H1 (cell line): Measurements from ENCODE around the gene AIG1. TPM values are rescaled to one million over a fixed set of nuclear protein-coding genes. Genes with fewer than 3 reads are reported as not detected.

Experiments
- HDAC2 ChIP-seq, 2 experiments: fragments of 300-600 bp in 1 of 2; sonication (generic) in 1 of 2; IDR thresholded peaks; 2 replicates each; pipeline ENCODE4 v1.6.1; 2011 to 2012; ENCODE audit warnings: low read depth in 2 of 2, low read length in 2 of 2, mild to moderate bottlenecking in 2 of 2, moderate library complexity in 2 of 2, borderline replicate concordance in 1 of 2, inconsistent platforms in 1 of 2
- HDAC6 ChIP-seq: IDR thresholded peaks from one replicate; pipeline ENCODE4 v1.7.1; 2012; ENCODE audit warnings: low read depth, mild to moderate bottlenecking, inconsistent platforms, low read length, moderate library complexity
- RFX5 ChIP-seq: IDR thresholded peaks from 2 replicates; pipeline ENCODE4 v1.6.1; 2011; ENCODE audit warnings: low read depth, low read length, improper control_type of control experiment, borderline replicate concordance
- SIX5 ChIP-seq: IDR thresholded peaks from 2 replicates; pipeline ENCODE4 v1.6.1; 2011; ENCODE audit warnings: mild to moderate bottlenecking, low read depth, low read length
- polyA plus RNA-seq, 7 experiments: library from polyadenylated mRNA; depleted of rRNA in 3 of 7; stranded (reverse) in 5 of 7; unstranded in 2 of 7; fragments of >200 nt in 5 of 7; fragments of 200-250 nt in 2 of 7; gene quantifications; 1 replicate in 5 of 7; 2 replicates in 1 of 7; 4 replicates in 1 of 7; pipeline versions ENCODE4 v1.2.1 to v1.2.3, GENCODE V29; 2011 to 2013; ENCODE audit warnings: missing spikeins in 2 of 7, mixed read lengths in 2 of 7
- total RNA-seq: library from RNA; stranded (reverse); fragmentation: NEBNext Ultra II Directional; extraction: Animal tissue kit (Norgen Biotek cat#: 25700); gene quantifications from 2 replicates; pipeline ENCODE4 v1.2.1, GENCODE V29; 2021
- TF ChIP-seq, protein P1 (sequence below), 3 experiments: IDR thresholded peaks; 1 replicate in 2 of 3; 2 replicates in 1 of 3; pipeline versions ENCODE4 v1.5.1 to v1.6.1; 2011; ENCODE audit warnings: low read length in 3 of 3, mild to moderate bottlenecking in 3 of 3, inconsistent platforms in 2 of 3, low read depth in 1 of 3, moderate library complexity in 1 of 3; ENCODE audit not compliant: insufficient read depth in 1 of 3; ENCODE audit errors: control extremely low read depth in 1 of 3

Gene AIG1
- total and polyA plus RNA-seq, 2 of the 8 experiments (the other 6 are each of a cell fraction or from before 2014, with no cell fraction given): 56.6 to 58.4 TPM

DNA sequence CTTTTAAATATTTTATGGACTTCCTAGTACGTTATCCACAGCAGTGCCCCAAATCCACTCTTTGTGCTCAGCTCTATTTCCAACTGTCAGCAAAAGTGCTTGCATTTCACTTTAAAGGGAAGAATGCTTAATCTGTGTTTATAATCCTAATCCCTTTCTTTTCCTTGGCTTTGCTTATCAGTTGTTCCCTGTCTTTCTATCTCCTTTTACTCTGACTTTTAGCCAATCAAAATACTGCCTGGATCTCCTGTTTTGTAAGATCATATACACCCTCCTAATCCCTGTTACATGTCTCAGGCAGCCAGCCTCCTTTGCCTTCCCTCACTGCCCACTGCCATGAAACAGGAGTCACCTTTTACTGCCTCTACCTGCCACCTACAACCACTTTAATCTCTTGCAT is 102.9 kb downstream of the AIG1 start (continued):
- TF ChIP-seq, protein P1, sequence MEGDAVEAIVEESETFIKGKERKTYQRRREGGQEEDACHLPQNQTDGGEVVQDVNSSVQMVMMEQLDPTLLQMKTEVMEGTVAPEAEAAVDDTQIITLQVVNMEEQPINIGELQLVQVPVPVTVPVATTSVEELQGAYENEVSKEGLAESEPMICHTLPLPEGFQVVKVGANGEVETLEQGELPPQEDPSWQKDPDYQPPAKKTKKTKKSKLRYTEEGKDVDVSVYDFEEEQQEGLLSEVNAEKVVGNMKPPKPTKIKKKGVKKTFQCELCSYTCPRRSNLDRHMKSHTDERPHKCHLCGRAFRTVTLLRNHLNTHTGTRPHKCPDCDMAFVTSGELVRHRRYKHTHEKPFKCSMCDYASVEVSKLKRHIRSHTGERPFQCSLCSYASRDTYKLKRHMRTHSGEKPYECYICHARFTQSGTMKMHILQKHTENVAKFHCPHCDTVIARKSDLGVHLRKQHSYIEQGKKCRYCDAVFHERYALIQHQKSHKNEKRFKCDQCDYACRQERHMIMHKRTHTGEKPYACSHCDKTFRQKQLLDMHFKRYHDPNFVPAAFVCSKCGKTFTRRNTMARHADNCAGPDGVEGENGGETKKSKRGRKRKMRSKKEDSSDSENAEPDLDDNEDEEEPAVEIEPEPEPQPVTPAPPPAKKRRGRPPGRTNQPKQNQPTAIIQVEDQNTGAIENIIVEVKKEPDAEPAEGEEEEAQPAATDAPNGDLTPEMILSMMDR (IDR thresholded peaks at IDR 0.05; ENCODE audit: control extremely low read depth in 1 of 3, insufficient read depth in 1 of 3, low read depth in 1 of 3, low read length in 3 of 3): no peak
- no peak for TF ChIP-seq SIX5
- no peak for TF ChIP-seq RFX5
- TF ChIP-seq HDAC6: no peak
- TF ChIP-seq HDAC2 (IDR thresholded peaks at IDR 0.05; ENCODE audit: borderline replicate concordance in 1 of 2, low read depth in 2 of 2, low read length in 2 of 2): no peak
